ENCODE measurements around the gene BCAN.

GRCh38 chr1:156592910-156593660, 48.8 kb upstream of the BCAN start:
- TF ChIP-seq EZH2 (IDR thresholded peaks at IDR 0.05) (no peak), POLR2AphosphoS5 (IDR thresholded peaks at IDR 0.05; ENCODE audit: borderline replicate concordance, low read depth, low read length) (no peak)

Data from SK-N-MC (cell line).